ENCODE results near the gene UQCRFS1. TPM values are rescaled to one million over a fixed set of nuclear protein-coding genes. Genes with fewer than 3 reads are reported as not detected.

Gene UQCRFS1
- total and polyA plus RNA-seq, 10 donors: 14.7 to 27.0 (median 21.6) TPM

DNA sequence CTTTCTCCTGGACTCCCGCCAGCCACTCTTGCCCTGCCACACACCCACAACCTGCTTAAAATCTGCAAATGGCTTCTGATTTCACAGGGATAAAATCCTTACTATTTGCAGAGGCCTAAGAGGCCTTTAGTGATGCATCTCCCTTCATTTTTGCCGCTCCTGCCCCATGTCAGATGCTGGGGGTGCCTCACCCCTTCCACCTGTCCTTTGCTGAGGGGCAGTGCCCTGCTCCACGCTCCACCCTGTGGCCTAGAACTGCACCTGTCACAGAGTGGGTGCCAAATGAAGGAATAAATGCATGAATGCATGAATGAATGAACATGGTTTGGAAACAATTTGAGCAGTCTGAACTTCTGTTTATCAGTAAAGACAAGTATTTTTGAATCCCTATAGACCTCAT is 34.1 kb upstream of the UQCRFS1 start:
- no peaks in the 10 kb centered on the region for H3K36me3 ChIP-seq
- TF ChIP-seq POLR2AphosphoS5 (IDR thresholded peaks at IDR 0.05) (no peak), CTCF (IDR thresholded peaks at IDR 0.05 in 8 of 11, conservative IDR thresholded peaks at IDR 0.05 in 3 of 11) (no peak), POLR2A (IDR thresholded peaks at IDR 0.05) (no peak)
- no peaks in the 10 kb centered on the region for H3K9me3 ChIP-seq
- H3K27ac ChIP-seq: no peak overlapping the region
- no peaks in the 10 kb centered on the region for H3K4me1 ChIP-seq
- peaks cover 0 to 54% (median 0%) of the 10 kb centered on the region in 7 donors for H3K27me3 ChIP-seq (replicated peaks in 1 of 7)
- no peak overlapping the region for H3K4me3 ChIP-seq
- intact Hi-C loops (cut with DNase I; ENCODE audit: low total_unique reads): no loop called here
- no peak for DNase-seq
- 71 to 86% (median 75%) methylated on average over 3 of the region's 3 CpGs for WGBS, 5 donors

GRCh38 chr19:29245215-29245614 is 32.3 kb upstream of the UQCRFS1 start:
- no peak overlapping the region for H3K4me3 ChIP-seq
- intact Hi-C loops (cut with DNase I; ENCODE audit: low total_unique reads): no loop called here
- H3K27ac ChIP-seq: no peak overlapping the region
- H3K4me1 ChIP-seq: no peaks in the 10 kb centered on the region
- WGBS, 5 donors: 57 to 81% (median 78%) methylated on average over 6 of the region's 6 CpGs
- TF ChIP-seq POLR2AphosphoS5 (IDR thresholded peaks at IDR 0.05) (no peak), CTCF (IDR thresholded peaks at IDR 0.05 in 8 of 11, conservative IDR thresholded peaks at IDR 0.05 in 3 of 11) (no peak), POLR2A (IDR thresholded peaks at IDR 0.05) (no peak)
- peaks cover 0 to 54% (median 0%) of the 10 kb centered on the region in 7 donors for H3K27me3 ChIP-seq (replicated peaks in 1 of 7)
- no peaks in the 10 kb centered on the region for H3K9me3 ChIP-seq
- no peaks in the 10 kb centered on the region for H3K36me3 ChIP-seq
- no peak for DNase-seq

DNA sequence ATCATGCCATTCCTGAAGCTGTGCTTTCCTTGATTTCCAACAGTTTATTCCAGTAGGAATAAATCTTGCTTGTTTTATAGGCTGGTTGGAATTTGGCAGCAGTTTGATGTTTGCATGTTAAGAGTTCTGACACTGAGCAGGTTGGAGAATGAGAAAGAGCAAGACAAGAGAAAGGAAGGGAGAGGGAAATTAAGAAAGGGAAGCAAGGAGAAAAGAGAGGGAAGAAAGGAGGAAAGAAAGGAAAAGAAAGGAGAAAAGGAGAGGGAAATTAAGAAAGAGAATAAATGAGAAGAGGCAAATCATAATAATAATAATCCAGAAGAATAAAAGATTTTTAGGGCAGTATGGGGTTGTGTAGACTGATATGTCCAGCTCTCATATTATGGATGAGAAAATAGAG is 28.4 kb upstream of the UQCRFS1 start:
- Histone ChIP-seq H3K9me3 (peaks cover 0 to 14% (median 10%) of the 10 kb centered on the region in 8 donors), H3K4me3 (no peak overlapping the region), H3K4me1 (no peaks in the 10 kb centered on the region), H3K27ac (no peak overlapping the region), H3K36me3 (no peaks in the 10 kb centered on the region), H3K27me3 (replicated peaks in 1 of 7) (peaks cover 0 to 29% (median 0%) of the 10 kb centered on the region in 7 donors)
- TF ChIP-seq POLR2AphosphoS5 (IDR thresholded peaks at IDR 0.05): no peak
- TF ChIP-seq POLR2A (IDR thresholded peaks at IDR 0.05): no peak
- no peak for TF ChIP-seq CTCF (IDR thresholded peaks at IDR 0.05 in 8 of 11, conservative IDR thresholded peaks at IDR 0.05 in 3 of 11)
- DNase-seq: no peak
- intact Hi-C loops (cut with DNase I; ENCODE audit: low total_unique reads): no loop called here

DNA sequence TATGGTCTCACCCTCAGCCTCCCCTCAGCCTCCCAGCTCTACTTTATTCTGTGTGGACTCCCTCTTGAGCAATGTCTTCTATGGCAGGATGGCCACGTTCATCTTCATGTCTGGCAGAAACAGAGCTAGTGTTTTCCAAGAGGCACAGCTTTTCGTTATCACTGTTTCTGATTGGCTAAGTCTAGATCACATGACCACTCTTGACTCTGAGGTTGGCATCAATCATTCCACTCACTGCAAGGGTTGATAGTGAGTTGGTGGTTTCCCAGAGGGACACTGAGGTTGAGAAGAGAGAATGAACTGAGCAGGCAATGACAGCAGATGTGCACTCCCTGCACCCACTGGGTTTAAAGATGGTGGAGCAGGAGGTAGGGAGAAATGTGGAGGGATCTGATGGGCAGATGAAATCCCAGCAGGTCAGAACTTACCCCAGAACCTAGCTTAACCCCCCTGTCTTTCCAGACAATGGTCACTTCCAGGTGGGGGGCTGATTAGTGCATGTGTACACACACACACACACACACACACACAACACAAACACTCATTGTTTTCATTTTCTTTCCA is 26.3 kb upstream of the UQCRFS1 start:
- Histone ChIP-seq H3K27me3 (replicated peaks in 1 of 7) (peaks cover 0 to 15% (median 0%) of the 10 kb centered on the region in 7 donors), H3K4me3 (no peak overlapping the region), H3K9me3 (peaks cover 0 to 26% (median 20%) of the 10 kb centered on the region in 8 donors), H3K27ac (no peak overlapping the region), H3K4me1 (no peaks in the 10 kb centered on the region), H3K36me3 (no peaks in the 10 kb centered on the region)
- 43 to 64% (median 53%) methylated on average over 2 of the region's 2 CpGs for WGBS, 5 donors
- TF ChIP-seq POLR2A (IDR thresholded peaks at IDR 0.05) (no peak), CTCF (IDR thresholded peaks at IDR 0.05 in 8 of 11, conservative IDR thresholded peaks at IDR 0.05 in 3 of 11) (no peak), POLR2AphosphoS5 (IDR thresholded peaks at IDR 0.05) (no peak)
- DNase-seq: no peak
- intact Hi-C loops (cut with DNase I; ENCODE audit: low total_unique reads): no loop called here
